Suprapubic skin (tissue), 3 donors: Measurements from ENCODE around the gene GPR146.

Experiments
- CTCF ChIP-seq, 2 donors: fragments of 200-600 bp in 1 of 2; fragments of 450-650 bp in 1 of 2; sonication (generic) in 1 of 2; IDR thresholded peaks; one replicate each; pipeline ENCODE4 v1.5.1; 2016 to 2019; ENCODE audit warnings: antibody characterized with exemption in 2 of 2, mild to moderate bottlenecking in 1 of 2, moderate library complexity in 1 of 2
- POLR2A ChIP-seq, 2 donors: fragments of 450-650 bp; IDR thresholded peaks; one replicate each; pipeline ENCODE4 v1.6.1; 2017; ENCODE audit warnings: antibody characterized with exemption in 2 of 2, mild to moderate bottlenecking in 2 of 2, moderate library complexity in 2 of 2

DNA sequence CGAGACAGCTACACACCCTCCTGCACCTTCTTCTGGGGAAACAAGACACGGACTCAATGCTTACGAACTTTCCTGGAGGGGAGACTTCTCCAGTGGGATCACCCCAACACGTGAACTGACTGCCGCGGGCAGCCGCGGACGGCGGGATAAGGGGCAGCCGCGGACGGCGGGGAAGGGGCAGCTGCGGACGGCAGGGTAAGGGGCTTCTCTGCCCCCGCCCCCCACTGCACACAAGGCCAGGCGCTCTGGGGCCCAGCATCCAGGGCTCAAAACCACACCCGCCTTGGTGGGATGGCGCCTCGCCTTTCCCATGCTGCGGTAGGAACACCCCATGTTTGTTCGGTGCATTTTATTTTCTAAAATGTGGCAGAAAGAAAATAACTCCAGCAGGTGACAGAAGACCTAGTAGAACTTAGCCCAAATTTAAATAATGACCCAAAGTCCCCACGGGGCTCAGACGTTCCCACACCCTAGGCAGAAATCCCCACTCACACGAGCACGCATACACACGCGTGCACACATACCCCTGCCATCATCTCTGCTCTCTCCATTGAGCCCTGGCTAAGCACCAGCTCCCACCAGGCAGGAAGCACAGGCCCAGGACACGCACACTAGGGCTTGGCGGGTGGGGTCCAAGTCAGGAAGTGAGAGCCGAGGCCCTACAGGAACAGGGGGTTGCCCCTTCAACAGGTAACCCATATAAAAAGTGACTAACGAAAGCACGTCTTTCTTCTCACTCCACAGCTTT lies 26.6 kb upstream of the GPR146 start:
- no peak for TF ChIP-seq CTCF (IDR thresholded peaks at IDR 0.05)
- TF ChIP-seq POLR2A (IDR thresholded peaks at IDR 0.05): no peak
